Medulla oblongata (tissue), 1 donor: ENCODE data around the gene UCHL5.
"Not testable (repeated sequence)": the region's sequence is repeated elsewhere in the genome, so short reads cannot be mapped to it uniquely, and the experiment has no call there.

Source experiments
- DNase-seq: peaks from one replicate; pipeline ENCODE4 v3.0.0-alpha.2; 2015; ENCODE audit errors: extremely low spot score

The UCHL5 gene

DNA sequence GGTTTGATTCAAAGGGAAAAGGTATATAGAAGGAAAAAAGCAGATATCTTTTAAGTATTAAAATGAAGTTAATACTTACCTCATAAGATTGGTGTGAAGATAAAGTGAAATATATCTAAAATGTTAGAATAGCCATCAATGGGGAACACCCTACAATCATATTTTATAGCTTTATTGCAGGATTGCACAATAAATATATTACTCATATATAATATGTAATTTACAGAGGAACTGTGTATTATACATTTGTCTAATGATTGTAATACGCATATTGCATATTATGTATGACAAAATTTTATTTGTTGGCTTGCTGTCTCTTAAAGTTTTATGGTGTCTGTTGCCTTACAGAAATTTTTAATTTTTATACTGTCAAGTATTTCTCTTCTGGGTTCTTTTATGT is 47.8 kb downstream of the UCHL5 start:
- no peak for DNase-seq

GRCh38 chr1:193009501-193009900 is 49.7 kb downstream of the UCHL5 start:
- no peak for DNase-seq

DNA sequence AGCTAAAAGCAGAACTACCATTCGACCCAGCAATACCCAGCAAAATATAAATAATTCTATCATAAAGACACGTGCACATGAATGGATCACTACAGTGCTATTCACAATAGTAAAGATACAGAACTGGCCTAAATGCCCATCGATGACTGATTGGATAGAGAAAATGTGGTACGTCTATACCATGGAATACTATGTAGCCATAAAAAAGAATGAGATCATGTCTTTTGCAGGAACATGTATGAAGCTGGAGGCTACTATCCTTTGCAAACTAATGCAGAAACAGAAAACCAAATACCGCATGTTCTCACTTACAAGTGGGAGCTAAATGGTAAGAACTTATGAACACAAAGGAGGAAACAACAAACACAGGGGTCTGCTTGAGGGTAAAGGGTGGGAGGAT is 53.4 kb downstream of the UCHL5 start:
- no peak for DNase-seq

DNA sequence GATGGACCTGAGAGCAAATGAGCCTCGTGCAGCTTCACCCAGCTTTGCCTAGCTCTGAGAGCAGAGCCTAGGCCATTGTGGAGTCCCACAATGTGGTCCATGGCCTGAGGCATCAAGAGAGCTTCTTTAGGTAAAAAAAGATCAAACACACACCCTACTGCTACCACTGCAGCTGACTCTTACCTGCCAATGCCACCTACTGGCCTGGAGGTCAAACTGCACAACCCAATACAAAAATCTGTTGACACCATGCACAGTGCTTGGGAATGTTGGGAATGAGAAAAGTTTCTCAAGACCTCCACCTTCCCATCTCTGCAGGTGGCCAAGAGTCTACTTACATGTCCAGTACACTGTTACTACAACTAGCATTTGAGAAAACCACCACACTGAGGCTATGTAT is 60.6 kb downstream of the UCHL5 start:
- DNase-seq: no peak

DNA sequence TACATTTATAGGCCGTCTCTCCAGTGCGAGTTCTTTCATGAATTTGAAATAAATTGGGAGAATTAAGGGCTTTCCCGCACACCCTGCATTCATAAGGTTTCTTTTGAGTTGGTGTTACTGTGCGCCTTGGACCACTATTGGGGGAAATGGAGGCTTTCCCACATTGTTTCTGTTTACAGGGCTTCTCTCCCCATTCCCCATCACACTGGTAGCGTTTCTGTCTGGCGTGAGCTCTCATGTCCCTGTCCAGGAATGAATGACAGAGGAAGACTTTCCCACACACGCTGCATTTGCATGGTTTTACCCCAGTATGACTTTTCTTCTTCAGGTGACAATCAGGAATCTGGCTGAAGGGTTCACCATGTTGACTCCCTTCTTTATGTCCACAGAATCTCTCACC is 65.0 kb downstream of the UCHL5 start:
- DNase-seq: no peak

DNA sequence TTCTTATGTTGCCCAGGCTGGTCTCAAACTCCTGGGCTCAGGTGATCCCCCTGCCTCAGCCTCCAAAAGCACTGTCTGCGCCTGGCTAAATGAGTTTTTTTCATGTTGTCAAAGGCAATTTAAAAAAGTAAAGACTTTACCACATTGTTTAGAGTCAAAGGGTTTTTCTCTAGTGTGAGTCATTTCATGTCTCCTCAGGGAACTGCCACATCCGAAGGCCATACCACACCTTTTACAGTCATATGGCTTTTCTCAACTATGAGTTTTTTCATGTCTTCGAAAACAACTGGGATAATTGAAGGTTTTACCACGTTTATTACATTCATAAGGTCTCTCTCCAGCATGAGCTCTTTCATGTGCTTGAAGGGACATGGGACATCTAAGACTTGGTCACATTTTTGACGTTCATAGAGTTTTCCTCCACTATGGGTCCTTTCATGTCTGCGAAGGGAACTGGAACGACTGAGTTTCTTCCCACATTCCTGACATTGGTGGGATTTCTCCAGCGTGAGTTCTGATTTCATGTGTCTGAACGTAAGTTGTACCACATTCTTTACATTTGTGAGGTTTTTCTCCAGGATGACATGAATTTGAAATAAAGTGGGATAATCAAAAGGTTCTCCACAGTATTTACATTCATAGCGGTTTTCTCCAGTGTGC is 65.6 kb downstream of the UCHL5 start:
- DNase-seq: no peak

- DNase-seq: not testable (repeated sequence)
Observed at GRCh38 chr1:192986748-192987334, 72.3 kb downstream of the UCHL5 start.

GRCh38 chr1:192986110-192986747 is 72.9 kb downstream of the UCHL5 start:
- DNase-seq: no peak

DNA sequence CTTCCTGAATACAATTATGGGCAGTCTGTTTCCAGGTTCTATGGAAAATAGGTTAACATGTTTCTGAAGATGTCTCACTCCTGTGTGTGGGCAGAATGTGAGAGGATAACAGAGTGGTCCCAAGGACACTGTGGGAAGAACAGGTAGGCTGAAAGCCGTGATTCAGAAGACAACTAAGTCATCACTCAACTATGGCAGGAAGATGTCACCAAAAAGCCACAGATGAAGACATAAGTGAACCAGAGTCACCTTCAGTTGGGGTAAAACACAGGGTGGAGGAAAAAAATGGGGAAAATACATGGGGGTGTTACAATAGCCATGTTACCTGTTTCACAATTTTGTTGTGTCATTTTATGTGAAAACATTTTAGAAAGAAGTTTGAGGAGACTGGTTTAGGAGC is 75.1 kb downstream of the UCHL5 start:
- no peak for DNase-seq

DNA sequence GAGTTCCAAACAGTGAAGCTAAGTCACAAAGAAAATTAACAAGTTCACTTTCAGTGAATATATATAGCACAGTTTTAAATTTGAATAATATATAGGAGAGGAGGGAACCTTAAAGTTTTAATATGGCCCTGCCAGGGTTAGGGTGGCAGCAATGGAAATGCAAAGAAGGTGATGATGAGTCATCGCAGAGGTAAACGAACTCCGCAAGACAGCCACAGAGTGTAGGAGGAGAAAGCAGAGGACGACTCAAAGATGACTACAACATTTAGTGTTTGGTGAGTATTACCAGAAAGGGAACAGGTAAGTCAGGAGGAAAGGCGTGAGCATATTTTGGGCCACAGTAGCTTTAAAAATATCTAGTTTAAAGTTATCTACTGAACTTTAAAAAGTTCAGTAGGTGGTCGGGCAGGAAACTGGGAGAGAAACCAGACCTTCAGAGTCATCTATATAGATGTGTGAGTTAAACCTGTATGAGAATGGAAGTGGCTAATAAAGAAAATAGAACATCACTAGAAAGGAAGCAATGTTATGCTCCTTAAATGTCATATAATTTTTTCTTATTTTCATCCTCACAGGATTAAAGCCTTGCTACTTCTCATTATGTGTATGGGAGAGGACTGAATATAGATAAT is 75.7 kb downstream of the UCHL5 start:
- DNase-seq: no peak

DNA sequence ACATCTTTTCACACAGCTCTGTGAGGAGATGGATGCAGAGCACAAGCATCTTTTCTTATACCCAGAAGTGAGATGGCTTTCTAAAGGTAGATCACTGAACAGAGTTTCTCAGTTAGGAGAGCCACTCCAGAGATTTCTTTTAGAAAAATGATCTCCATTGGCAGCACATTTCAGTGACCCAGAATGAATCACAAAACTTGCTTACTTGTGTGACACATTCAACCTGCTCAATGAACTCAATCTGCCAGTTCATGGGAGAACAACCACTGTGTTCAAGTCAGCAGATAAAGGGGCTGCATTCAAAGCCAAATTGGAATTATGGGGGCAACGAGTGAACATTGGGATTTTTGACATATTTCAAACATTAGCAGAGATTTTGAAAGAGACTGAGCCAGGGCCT is 78.3 kb downstream of the UCHL5 start:
- no peak for DNase-seq

- DNase-seq: not testable (repeated sequence)
Observed at GRCh38 chr1:192980334-192980733, 78.8 kb downstream of the UCHL5 start.

GRCh38 chr1:192979542-192979941 is 79.6 kb downstream of the UCHL5 start:
- DNase-seq: no peak

DNA sequence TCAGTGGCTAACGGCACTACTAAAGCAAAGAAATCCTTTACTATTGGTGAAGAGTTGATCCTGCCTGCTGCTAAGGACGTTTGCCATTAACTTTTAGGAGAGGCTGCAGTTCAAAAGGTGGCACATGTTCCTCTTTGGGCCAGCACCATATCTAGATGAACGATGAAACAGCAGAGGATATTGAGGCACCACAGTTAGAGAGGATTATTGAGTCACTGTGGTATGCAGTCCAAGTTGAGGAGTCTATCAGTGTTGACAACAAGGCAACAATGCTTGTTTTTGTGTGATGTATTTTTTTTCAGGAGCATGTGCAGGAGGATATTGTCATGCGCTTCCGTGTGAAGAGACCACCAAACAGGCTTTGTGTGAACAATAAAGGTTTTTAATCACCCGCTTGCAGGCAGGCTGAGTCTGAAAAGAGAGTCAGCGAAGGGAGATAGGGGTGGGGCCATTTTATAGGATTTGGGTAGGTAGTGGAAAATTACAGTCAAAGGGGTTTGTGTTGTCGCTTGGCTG is 80.9 kb downstream of the UCHL5 start:
- DNase-seq: no peak

- no peak for DNase-seq
Observed at GRCh38 chr1:192977089-192977706, 82.0 kb downstream of the UCHL5 start.

- no peak for DNase-seq
Observed at GRCh38 chr1:192976576-192976975, 82.6 kb downstream of the UCHL5 start.

DNA sequence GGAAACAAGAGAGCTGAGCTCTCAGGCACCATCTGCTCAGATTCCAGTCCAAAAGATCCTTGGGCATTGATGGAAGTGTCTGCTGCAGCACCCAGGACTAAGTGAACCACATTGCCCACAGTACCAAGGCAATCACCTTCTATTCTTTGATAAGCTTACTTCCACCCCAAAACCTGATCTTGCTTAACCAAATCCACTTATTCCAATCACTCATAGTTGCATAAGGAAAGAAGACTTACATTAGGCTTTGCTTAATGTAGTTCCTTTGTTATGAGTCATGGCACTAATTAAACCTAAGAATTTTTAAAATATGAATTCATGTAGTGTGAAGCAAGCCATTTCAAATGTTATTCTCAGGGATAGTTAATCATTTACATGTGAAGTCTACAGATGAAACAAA is 84.5 kb downstream of the UCHL5 start:
- DNase-seq: no peak

DNA sequence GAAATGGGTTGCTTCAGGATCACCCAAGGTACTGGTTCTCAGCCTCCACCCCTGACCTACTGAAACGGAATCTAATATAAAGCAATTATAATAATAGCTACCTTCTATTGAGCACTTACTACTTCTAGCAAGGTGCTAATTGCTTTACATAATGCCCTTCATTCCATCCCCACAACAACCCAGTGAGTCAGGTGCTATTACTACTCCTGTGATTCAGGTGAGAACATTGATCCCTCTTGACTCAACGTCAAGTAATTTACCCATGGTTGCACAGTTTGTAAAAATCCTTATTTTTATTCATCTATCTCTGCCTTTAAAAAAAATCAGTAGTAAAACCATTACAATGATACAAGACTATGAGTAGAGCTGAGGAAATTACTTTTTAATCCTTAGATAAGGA is 85.2 kb downstream of the UCHL5 start:
- DNase-seq: no peak

DNA sequence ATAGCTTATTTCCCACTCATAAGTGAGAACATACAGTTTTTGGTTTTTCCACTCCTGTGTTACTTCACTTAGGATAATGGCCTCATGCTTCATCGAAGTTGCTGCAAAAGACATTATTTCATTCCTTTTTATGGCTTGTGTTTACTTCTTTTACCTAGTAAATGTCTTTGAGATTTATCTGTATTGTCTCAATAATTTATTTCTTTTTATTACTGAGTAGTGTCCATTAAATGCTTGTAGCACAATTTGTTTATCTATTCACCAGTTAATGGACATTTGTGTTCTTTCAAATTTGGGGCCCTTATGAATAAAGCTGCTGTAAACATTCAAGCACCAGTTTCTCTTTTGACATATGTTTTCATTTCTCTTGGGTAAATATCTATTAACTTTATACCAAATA is 86.0 kb downstream of the UCHL5 start:
- DNase-seq: no peak

GRCh38 chr1:192969091-192969490 is 90.1 kb downstream of the UCHL5 start:
- no peak for DNase-seq

- no peak for DNase-seq
Observed at GRCh38 chr1:192968323-192968722, 90.8 kb downstream of the UCHL5 start.

DNA sequence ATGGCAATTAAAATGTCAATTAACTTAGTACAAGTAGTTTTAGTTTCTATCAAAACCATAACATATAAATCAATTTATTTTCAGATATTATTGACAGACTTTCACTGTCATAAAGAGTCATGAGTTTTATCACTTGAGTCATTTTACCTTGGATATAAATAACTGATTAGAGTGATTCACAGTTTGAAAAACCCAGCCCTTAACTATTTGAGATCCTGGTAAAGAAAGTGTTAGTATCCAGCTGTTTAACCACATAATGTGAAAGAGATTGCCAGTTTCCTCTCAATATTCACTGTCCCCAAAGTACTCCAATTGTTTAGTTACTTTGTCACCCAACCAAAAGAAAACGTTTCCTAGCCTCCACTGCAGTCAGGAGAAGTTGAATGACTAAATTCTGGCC is 91.3 kb downstream of the UCHL5 start:
- DNase-seq: no peak
